Lung (tissue), 12 donors: Measurements from ENCODE around the gene PAQR9. TPM values are rescaled to one million over a fixed set of nuclear protein-coding genes. Genes with fewer than 3 reads are reported as not detected.

Experiments used
- ATAC-seq: fragments of 200-7000 bp; cut with Tn5 transposase; one replicate; pipeline ENCODE4 v1.9.1; 2020; ENCODE audit warnings: moderate number of reproducible peaks; ENCODE audit not compliant: insufficient read depth, low FRiP score
- DNase-seq, 3 donors: peaks; one replicate each; pipeline ENCODE4 v3.0.0-alpha.2; 2013 to 2017
- H3K27ac ChIP-seq, 2 donors: one replicate each; pipeline ENCODE4 v1.5.1; 2013; ENCODE audit warnings: mild to moderate bottlenecking in 2 of 2, moderate library complexity in 2 of 2, control low read depth in 1 of 2, inconsistent platforms in 1 of 2, low read depth in 1 of 2, low read length in 1 of 2
- H3K27me3 ChIP-seq, 3 donors: one replicate each; pipeline ENCODE4 v1.5.1; 2013; ENCODE audit warnings: low read length in 2 of 3; ENCODE audit not compliant: control insufficient read depth in 3 of 3, insufficient read depth in 3 of 3
- H3K36me3 ChIP-seq, 4 donors: one replicate each; pipeline ENCODE4 v1.5.1; 2013; ENCODE audit warnings: low read length in 4 of 4, mild to moderate bottlenecking in 1 of 4, moderate library complexity in 1 of 4; ENCODE audit not compliant: control insufficient read depth in 4 of 4, insufficient read depth in 4 of 4
- H3K4me1 ChIP-seq, 5 donors: one replicate each; pipeline ENCODE4 v1.5.1; 2013; ENCODE audit warnings: low read length in 5 of 5, mild to moderate bottlenecking in 2 of 5, moderate library complexity in 1 of 5; ENCODE audit not compliant: control insufficient read depth in 5 of 5, insufficient read depth in 5 of 5
- H3K4me3 ChIP-seq: one replicate; pipeline ENCODE4 v1.5.1; 2013; ENCODE audit warnings: mild to moderate bottlenecking, control low read depth, moderate library complexity
- H3K9ac ChIP-seq, 2 donors: one replicate each; pipeline ENCODE4 v1.5.1; 2013; ENCODE audit warnings: low read length in 2 of 2, control low read depth in 1 of 2; ENCODE audit not compliant: insufficient read depth in 1 of 2
- H3K9me3 ChIP-seq, 4 donors: one replicate each; pipeline ENCODE4 v1.5.1; 2013; ENCODE audit warnings: low read length in 3 of 4, mild to moderate bottlenecking in 1 of 4, moderate library complexity in 1 of 4; ENCODE audit not compliant: control insufficient read depth in 4 of 4, insufficient read depth in 3 of 4
- WGBS, 2 donors: extraction: QIAGEN DNeasy Blood & Tissue Kit; methylation state at CpG; one replicate each; pipeline ENCODE4 v1.1.7; 2013; 5-methylcytosine and 5-hydroxymethylcytosine counted together
- polyA plus RNA-seq, 2 donors: library from polyadenylated mRNA; stranded (reverse); fragments of 200-250 nt; gene quantifications; one replicate each; pipeline ENCODE4 v1.2.1, GENCODE V29; 2013
- total RNA-seq, 2 donors: library from RNA; depleted of rRNA in 1 of 2; stranded (reverse); fragments of >200 nt in 1 of 2; gene quantifications; one replicate each; pipeline ENCODE4 v1.2.1, GENCODE V29; 2014 to 2021
- TF ChIP-seq, protein P1 (sequence below): IDR thresholded peaks from 2 replicates; pipeline ENCODE4 v1.5.1; 2012; ENCODE audit warnings: mild to moderate bottlenecking; ENCODE audit errors: control extremely low read depth, extremely low read depth
- donor health status: control.
- donor health status: control.
- donor health status: Bipolar disorder and iron deficiency.
- donor health status: healthy.
- donor health status: DM: yes; HTN: yes; CAD: no.

The PAQR9 gene
- total and polyA plus RNA-seq, 4 donors = not detected

DNA sequence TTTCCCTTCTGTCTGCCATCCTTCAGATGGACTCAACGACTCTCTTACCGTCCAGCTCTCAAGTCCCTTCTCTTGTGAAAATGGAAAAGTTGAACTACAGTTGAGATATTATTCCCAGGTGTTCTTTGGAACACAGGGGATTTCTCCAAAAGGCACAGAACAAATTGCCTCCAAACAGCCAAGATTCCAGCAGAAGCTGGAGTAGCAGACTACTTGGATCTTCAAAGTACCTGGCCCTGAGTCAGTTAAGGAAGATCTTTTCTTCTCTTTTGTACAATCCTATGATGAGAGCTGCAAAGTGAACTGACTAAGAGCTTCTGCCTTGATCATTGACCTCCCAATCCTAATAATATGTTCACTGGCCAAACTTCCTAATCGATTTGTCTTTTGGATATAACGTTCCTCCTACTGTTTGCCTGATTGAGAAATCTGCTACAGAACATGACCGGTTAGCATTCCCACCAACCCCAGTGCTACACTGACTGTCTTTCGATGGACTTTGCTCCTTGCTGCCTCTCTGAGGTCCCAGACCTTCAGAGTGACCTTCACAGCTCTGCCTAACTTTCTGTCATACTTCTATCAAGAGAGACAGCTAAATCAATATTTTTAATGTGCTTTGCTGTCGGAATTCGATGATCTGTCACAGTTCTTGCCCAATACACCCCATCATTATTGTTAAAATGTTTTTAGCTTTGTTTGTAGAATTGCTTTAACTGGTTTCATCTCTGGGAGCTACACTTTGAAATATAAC is 21.9 kb downstream of the PAQR9 start:
- Histone ChIP-seq H3K4me1 (no peaks in the 10 kb centered on the region), H3K27ac (no peak overlapping the region), H3K9ac (no peak overlapping the region), H3K36me3 (no peaks in the 10 kb centered on the region), H3K4me3 (no peak overlapping the region), H3K9me3 (no peaks in the 10 kb centered on the region), H3K27me3 (peaks cover 0 to 5% (median 0%) of the 10 kb centered on the region in 3 donors)
- TF ChIP-seq, protein P1, sequence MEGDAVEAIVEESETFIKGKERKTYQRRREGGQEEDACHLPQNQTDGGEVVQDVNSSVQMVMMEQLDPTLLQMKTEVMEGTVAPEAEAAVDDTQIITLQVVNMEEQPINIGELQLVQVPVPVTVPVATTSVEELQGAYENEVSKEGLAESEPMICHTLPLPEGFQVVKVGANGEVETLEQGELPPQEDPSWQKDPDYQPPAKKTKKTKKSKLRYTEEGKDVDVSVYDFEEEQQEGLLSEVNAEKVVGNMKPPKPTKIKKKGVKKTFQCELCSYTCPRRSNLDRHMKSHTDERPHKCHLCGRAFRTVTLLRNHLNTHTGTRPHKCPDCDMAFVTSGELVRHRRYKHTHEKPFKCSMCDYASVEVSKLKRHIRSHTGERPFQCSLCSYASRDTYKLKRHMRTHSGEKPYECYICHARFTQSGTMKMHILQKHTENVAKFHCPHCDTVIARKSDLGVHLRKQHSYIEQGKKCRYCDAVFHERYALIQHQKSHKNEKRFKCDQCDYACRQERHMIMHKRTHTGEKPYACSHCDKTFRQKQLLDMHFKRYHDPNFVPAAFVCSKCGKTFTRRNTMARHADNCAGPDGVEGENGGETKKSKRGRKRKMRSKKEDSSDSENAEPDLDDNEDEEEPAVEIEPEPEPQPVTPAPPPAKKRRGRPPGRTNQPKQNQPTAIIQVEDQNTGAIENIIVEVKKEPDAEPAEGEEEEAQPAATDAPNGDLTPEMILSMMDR = no peak
- 81 to 88% methylated on average over 8 of the region's 8 CpGs for WGBS, 2 donors
- ATAC-seq (no peak), DNase-seq (no peak)

DNA sequence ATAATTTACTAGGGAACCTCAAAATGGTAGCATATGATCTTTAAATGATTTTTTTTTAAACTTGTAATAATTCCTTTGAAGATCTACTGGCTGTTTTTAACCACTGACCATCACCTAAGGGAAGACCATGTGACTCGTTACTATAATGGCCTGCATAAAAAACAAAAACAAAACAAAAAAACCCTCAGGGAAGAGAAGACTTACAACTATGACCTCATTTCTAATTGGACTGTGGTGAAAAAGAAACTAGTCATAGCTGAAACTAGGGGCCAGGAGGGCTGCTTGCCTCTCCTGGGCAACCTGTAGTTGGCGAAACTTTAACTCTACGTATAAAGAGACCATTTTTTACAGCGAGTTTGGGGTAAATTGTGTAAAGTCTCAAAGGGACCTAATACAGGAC is 23.0 kb downstream of the PAQR9 start:
- no peak overlapping the region for H3K27ac ChIP-seq
- no peak for DNase-seq
- no peaks in the 10 kb centered on the region for H3K4me1 ChIP-seq
- no peak for ATAC-seq
- H3K4me3 ChIP-seq = no peak overlapping the region
- WGBS, 2 donors = 66 to 82% methylated on average over 4 of the region's 4 CpGs
- no peaks in the 10 kb centered on the region for H3K9me3 ChIP-seq
- no peaks in the 10 kb centered on the region for H3K27me3 ChIP-seq
- TF ChIP-seq, protein P1 = no peak
- H3K36me3 ChIP-seq = no peaks in the 10 kb centered on the region
- no peak overlapping the region for H3K9ac ChIP-seq

DNA sequence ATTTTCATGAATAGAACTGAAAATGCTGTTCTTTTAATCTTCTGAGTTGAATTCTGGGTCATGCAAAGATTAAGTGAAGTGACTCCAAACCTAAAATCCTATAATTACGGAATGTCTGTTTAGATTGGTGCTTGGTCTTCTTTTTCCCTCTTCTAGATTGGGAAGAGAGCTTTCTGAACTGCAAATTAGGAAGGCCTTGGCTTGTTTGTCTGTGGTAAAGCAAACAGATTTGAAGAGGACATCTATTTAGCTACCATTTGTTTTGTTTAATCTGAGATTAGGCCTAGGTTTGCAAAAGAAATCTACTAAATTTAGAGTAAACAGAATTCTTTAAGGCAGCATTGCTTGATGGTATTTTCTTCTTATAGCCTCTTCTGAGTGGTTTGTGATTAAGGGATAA is 23.5 kb downstream of the PAQR9 start:
- no peak for ATAC-seq
- no peaks in the 10 kb centered on the region for H3K4me1 ChIP-seq
- 76 to 90% methylated on average over 1 of the region's 1 CpG for WGBS, 2 donors
- H3K27ac ChIP-seq = no peak overlapping the region
- H3K4me3 ChIP-seq = no peak overlapping the region
- no peak for DNase-seq
- H3K9me3 ChIP-seq = no peaks in the 10 kb centered on the region
- no peaks in the 10 kb centered on the region for H3K27me3 ChIP-seq
- TF ChIP-seq, protein P1 = no peak
- no peak overlapping the region for H3K9ac ChIP-seq
- H3K36me3 ChIP-seq = no peaks in the 10 kb centered on the region
